Caki2 (cell line): Measurements from ENCODE around the gene RAX2. TPM values are rescaled to one million over a fixed set of nuclear protein-coding genes. Genes with fewer than 3 reads are reported as not detected.
"Not testable (repeated sequence)": the region's sequence is repeated elsewhere in the genome, so short reads cannot be mapped to it uniquely, and the experiment has no call there.

Experiments
- DNase-seq: peaks from one replicate; pipeline ENCODE4 v3.0.0-alpha.2; 2015; ENCODE audit warnings: low read depth
- in situ Hi-C: cut with HindIII; loops from 2 replicates; pipeline ENCODE4 v1.10.0; 2016; ENCODE audit warnings: low sequenced_read_pairs, low pct_unique_long_range_greater_than_20kb, mixed read lengths
- total RNA-seq: library from RNA; depleted of rRNA; stranded (reverse); fragments of >200 nt; shearing (Covaris generic); gene quantifications from 2 replicates; pipeline ENCODE4 v1.2.3, GENCODE V29; 2014; ENCODE audit warnings: low replicate concordance

The RAX2 gene
- total RNA-seq, 1 experiment from 2014 or later = not detected

- DNase-seq = no peak
- in situ Hi-C loops = no loop called here
These were observed 5.5 kb downstream of the RAX2 start for GRCh38 chr19:3766520-3766919.

DNA sequence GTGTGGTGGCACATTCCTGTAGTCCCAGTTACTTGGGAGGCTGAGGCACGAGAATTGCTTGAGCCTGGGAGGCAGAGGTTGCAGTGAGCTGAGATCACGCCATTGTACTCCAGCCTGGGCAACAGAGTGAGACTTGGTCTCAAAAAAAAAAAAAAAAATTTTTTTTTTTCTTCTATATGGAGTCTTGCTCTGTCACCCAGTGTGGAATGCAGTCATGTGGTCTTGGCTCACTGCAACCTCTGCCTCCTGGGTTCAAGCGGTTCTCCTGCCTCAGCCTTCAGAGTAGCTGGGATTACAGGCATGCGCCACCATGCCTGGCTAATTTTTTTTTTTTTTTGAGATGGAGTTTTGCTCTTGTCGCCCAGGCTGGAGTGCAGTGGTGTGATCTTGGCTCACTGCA, 6.3 kb downstream of the RAX2 start:
- in situ Hi-C loops, DNase-seq: not testable (repeated sequence)

- DNase-seq = no peak
- in situ Hi-C loops = no loop called here
These were observed 6.9 kb downstream of the RAX2 start for GRCh38 chr19:3765121-3765520.

DNA sequence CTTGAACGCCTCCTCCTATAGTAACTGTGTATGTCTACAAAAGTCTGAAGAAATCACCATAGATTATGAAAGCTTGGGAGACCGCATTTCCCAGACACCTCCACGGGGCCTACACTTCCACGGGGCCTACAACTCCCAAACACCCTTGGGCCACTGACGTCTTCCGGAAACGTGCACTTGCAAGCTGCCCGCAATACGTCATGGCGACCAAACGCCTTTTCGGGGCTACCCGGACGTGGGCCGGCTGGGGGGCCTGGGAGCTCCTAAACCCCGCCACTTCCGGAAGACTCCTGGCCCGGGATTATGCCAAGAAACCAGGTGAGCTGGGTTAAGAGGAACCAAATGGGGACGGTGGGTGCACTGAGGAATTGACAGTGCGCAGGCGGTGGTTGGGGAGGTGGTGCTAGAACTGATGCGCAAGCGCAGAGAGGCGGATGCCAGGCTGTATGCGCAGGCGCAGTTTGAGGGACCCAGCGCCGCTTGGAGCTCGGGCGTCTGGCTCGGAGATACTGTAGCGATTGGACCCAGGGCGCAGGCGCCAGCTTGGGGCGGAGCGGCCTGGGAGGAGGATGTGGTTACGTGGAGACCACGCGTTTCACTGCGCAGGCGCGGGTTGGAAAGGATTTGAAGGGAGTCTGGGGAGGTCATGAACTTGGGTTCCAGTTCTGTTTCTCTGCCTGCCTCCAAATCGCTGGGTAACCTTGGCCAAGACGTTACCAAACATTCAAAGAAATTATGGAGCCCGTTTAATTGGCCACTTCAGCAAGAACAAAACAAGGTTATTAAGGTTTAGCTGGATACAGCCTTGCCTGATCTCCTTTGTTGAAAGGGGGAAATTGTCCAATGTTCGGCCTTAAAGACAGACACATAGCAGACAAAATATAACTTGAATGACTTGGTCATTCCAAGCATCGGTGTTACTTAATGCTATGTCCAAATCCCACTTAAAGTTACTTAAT, 9.2 kb downstream of the RAX2 start, which contains the start of gene MRPL54:
Gene MRPL54 (plus strand): TSS at position 182 of the 959 bp plus-strand sequence. CDS start 19 bp downstream, at position 201.
- peak; percentile 95 for DNase-seq
- in situ Hi-C loops = no loop called here

- in situ Hi-C loops = no loop called here
- no peak for DNase-seq
These were observed 9.9 kb downstream of the RAX2 start for GRCh38 chr19:3762130-3762473.

DNA sequence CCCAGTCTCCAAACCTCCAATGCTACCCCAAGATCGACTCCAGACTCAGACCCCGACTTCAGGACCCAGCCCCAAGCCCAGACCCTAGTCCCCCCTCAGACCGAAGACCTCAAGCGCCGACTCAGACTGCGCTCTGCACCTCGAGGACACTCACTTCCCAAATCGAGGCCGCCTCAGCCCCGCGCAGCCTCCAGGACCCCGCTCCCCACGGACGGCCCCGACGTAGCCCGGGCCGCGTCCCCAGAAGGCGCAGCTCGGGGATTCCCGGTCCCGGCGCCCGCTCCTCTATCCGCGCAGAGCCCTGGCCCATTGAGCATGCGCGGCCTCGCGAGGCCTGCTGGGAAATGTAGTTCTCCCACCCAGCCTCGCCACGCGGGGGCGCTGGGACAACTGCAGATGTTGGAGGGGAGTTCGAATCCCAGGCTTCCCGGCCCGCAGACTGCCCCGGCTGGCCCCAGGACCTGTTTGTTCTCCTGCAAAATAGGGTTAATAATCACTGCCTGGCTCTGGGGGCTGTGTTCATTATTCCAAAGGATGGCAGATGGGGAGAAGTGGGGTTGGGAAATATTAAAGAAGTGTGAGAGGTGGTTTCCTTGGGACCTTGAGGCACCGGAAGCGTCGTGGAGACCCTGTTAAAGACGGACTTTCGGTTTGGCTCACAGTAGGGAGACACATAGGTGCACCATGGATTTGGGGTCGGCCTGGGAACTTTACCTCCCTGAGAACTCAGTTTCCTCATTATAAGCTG, 10.5 kb downstream of the RAX2 start, which contains the start of gene APBA3:
Gene APBA3 (minus strand): TSS at position 311 of the 748 bp plus-strand sequence. CDS start 1,428 bp downstream, outside the sequence.
- peak; percentile 76 for DNase-seq
- in situ Hi-C loops = no loop called here

DNA sequence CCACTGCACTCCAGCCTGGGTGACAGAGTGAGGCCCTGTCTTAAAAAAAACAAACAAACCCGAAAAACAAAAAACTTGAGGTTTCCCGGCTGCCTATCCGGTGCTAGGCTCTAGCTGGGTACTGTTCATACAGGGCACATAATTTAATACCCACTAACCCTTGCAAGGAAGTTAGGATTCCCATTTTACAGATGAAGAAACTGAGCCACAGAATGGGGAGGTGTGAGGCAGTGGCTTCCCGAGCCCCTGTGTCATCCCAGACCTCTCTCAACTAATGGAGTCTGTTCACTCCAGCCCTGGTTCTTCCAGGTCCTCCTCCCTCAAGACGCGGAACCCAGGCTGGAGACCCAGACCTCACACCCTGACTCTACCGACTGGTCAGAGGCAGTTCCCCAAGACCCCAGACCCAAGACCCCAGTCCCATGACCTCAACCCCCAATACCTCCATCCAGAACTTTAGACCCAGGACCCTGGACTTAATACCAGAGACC, 11.1 kb downstream of the RAX2 start:
- no peak for DNase-seq
- in situ Hi-C loops = no loop called here

- DNase-seq = no peak
- in situ Hi-C loops = no loop called here
These were observed 12.4 kb downstream of the RAX2 start for GRCh38 chr19:3759482-3760254.

DNA sequence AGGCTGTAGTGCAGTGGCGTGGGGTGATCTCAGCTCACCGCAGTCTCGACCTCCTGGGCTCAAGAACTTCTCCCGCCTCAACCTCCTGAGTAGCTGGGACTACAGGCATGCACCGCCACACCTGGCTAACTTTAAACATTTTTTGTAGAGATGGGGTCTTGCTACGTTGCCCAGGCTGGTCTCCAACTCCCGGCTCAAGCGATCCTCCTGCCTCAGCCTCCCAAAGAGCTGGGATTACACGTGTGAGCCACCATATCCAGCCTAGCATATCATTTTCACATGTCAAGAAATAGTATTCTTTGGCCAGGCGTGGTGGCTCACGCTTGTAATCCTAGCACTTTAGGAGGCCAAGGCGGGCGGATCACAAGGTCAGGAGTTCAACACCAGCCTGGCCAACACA, 13.7 kb downstream of the RAX2 start:
- DNase-seq, in situ Hi-C loops: not testable (repeated sequence)

DNA sequence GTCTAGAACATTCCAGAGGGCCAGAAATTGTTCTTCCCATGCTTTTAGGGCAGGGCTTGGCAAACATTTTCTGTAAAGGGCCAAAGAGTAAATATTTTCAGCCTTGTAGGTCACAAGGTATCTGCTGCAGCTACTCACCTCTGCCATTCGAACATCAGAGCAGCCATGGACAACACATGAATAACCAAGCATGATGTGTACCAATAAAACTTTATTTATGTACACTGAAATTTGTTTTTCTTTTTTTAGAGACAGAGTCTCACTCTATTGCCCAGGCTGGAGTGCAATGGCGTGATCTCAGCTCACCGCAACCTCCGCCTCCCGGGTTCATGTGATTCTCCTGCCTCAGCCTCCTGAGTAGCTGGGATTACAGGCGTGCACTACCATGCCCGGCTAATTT, 14.3 kb downstream of the RAX2 start:
- in situ Hi-C loops, DNase-seq: not testable (repeated sequence)

DNA sequence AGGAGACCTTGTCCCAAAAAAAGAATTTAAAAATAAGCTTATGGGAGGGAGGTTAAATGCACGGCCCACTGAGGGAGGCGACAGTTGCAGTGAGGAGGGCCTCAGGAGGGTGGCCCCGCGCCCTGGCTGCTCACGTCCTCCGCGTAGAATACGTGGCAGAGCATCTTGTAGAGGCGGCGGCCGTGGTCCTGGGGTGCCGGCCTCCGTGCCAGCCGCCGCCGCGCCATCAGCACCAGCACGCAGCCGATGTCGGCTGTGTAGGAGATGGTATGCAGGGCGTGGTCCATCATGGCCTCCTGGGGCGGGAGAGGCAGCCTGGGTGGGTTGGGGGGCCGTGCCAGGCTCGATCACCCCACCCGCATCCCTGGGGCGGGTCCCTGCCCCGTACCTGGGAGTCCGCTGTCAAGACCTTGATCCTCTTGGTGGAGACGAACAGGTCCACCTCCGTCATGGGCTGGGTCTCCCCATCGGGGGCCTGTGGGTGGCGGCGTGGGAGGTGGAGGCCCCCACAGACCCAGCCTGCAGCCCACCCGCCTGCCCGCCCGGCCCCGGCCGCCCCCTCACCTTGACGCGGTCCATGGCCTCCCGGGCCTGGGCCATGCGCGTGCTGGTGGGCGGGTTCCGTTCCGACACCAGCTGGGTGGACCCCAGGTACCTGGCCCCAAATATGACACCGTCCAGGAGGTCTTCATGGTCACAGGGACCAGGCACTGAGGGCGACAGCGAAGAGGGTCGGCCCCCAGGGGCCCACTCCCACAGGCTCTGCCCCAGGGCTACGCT, 18.2 kb downstream of the RAX2 start:
- no peak for DNase-seq
- in situ Hi-C loops = no loop called here

- no peak for DNase-seq
- in situ Hi-C loops = no loop called here
These were observed 19.5 kb downstream of the RAX2 start for GRCh38 chr19:3752492-3752891.

GRCh38 chr19:3751236-3751635, 20.8 kb downstream of the RAX2 start:
- in situ Hi-C loops = no loop called here
- DNase-seq = no peak

DNA sequence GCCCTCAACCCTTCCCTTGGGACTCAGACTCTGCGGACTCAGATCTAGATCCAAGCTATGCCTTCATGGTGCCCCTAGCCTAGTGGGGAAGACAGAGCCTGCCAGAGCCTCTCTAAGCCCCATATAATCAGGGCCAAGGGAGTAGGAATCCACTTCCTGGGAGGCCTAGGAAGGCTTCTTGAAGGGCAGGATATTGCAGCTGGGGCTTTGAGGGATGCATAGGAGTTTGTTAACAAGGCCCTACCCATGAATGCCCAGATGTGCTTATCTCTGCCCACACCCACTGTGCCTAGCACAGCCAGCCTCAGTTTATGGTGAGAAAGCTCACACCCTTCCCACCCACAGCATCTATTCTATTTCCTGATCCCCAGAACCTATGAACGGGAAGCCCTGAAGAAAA, 21.8 kb downstream of the RAX2 start:
- DNase-seq = no peak
- in situ Hi-C loops = no loop called here

- in situ Hi-C loops = no loop called here
- no peak for DNase-seq
These were observed 23.1 kb downstream of the RAX2 start for GRCh38 chr19:3748965-3749364.

DNA sequence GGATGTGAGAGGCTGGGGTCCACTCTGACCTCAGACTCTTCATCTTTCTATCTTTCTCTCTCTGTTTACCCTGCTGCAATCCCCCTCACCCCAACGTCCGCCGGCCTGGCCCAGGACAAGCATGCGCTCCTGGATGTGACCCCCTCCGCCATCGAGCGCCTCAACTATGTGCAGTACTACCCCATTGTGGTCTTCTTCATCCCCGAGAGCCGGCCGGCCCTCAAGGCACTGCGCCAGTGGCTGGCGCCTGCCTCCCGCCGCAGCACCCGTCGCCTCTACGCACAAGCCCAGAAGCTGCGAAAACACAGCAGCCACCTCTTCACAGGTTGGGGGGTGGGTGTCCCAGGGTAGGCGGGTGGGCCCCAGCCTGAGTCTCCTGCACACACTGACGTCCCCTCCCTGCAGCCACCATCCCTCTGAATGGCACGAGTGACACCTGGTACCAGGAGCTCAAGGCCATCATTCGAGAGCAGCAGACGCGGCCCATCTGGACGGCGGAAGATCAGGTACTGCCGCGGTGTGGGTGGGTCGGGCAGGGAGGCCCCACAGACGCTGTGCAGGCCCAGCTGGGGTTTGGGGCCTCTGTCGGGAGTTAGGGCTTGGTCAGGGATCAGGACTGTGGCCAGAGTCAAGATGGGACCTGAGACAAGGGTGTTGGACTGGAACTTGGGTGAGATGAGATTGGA, 25.5 kb downstream of the RAX2 start:
- DNase-seq = no peak
- in situ Hi-C loops = no loop called here

- no peak for DNase-seq
- in situ Hi-C loops = no loop called here
These were observed 26.5 kb downstream of the RAX2 start for GRCh38 chr19:3745363-3746045.
